GM12878 (cell line): ENCODE results near the gene ETV1.

Experiments
- ASH2L ChIP-seq: fragments of 300-600, 200-600 bp; sonication (generic); IDR thresholded peaks from 2 replicates; pipeline ENCODE4 v1.6.1; 2017; ENCODE audit warnings: low read depth, mild to moderate bottlenecking, borderline replicate concordance
- BRCA1 ChIP-seq: IDR thresholded peaks from 2 replicates; pipeline ENCODE4 v1.6.1; 2011; ENCODE audit warnings: low read depth, low read length, improper control_type of control experiment
- CHD1 ChIP-seq: IDR thresholded peaks from 2 replicates; pipeline ENCODE4 v1.6.1; 2012; ENCODE audit warnings: low read depth, low read length, improper control_type of control experiment
- CTCF ChIP-seq, 3 experiments: IDR thresholded peaks in 2 of 3; conservative IDR thresholded peaks in 1 of 3; 2 replicates each; pipeline ENCODE4 v1.5.1; 2011; ENCODE audit warnings: low read depth in 3 of 3, low read length in 3 of 3, mild to moderate bottlenecking in 3 of 3, control low read depth in 2 of 3, moderate library complexity in 2 of 3, inconsistent platforms in 1 of 3, mixed read lengths in 1 of 3; ENCODE audit not compliant: control insufficient read depth in 2 of 3, insufficient read depth in 1 of 3; ENCODE audit errors: extremely low read depth in 1 of 3
- EZH2 ChIP-seq: IDR thresholded peaks from 2 replicates; pipeline ENCODE4 v1.6.1; 2012; ENCODE audit warnings: low read depth, mild to moderate bottlenecking, control low read depth, inconsistent platforms, low read length, borderline replicate concordance; ENCODE audit not compliant: control insufficient read depth
- IRF3 ChIP-seq: fragments of 450-650 bp; IDR thresholded peaks from 2 replicates; pipeline ENCODE4 v1.6.1; 2014; ENCODE audit warnings: mild to moderate bottlenecking
- JUND ChIP-seq: IDR thresholded peaks from 2 replicates; pipeline ENCODE4 v1.6.1; 2012; ENCODE audit warnings: low read depth, mild to moderate bottlenecking, low read length, improper control_type of control experiment, moderate library complexity
- KDM1A ChIP-seq: fragments of 200-600 bp; sonication (generic); IDR thresholded peaks from 2 replicates; pipeline ENCODE4 v1.6.1; 2016; ENCODE audit warnings: borderline replicate concordance
- SMC3 ChIP-seq: IDR thresholded peaks from 2 replicates; pipeline ENCODE4 v1.6.1; 2011; ENCODE audit warnings: low read length, improper control_type of control experiment, borderline replicate concordance
- SP1 ChIP-seq: IDR thresholded peaks from one replicate; pipeline ENCODE4 v1.6.1; 2011; ENCODE audit warnings: low read depth, low read length
- TAF1 ChIP-seq: IDR thresholded peaks from 2 replicates; pipeline ENCODE4 v1.6.1; 2011; ENCODE audit warnings: mild to moderate bottlenecking, low read depth, low read length, borderline replicate concordance
- YY1 ChIP-seq: IDR thresholded peaks from 2 replicates; pipeline ENCODE4 v1.6.1; 2011; ENCODE audit warnings: low read depth, mild to moderate bottlenecking, low read length
- ZBTB40 ChIP-seq: fragments of 450-650 bp; IDR thresholded peaks from 2 replicates; pipeline ENCODE4 v1.6.1; 2016; ENCODE audit warnings: mild to moderate bottlenecking, moderate library complexity, borderline replicate concordance

- no peak for TF ChIP-seq TAF1
- TF ChIP-seq EZH2, result no peak
- TF ChIP-seq BRCA1, result no peak
- TF ChIP-seq YY1, result no peak
- TF ChIP-seq CHD1, result no peak
- TF ChIP-seq CTCF (IDR thresholded peaks at IDR 0.05 in 2 of 3, conservative IDR thresholded peaks at IDR 0.05 in 1 of 3; ENCODE audit: control insufficient read depth in 2 of 3, extremely low read depth in 1 of 3, insufficient read depth in 1 of 3, low read depth in 3 of 3, low read length in 3 of 3), result no peak
- TF ChIP-seq KDM1A, result no peak
- TF ChIP-seq ASH2L, result no peak
- TF ChIP-seq IRF3, result no peak
- no peak for TF ChIP-seq SP1
- TF ChIP-seq JUND, result no peak
- no peak for TF ChIP-seq ZBTB40
- TF ChIP-seq SMC3, result no peak
Measured at GRCh38 chr7:13990984-13991790, 1.7 kb upstream of the ETV1 start.
